Fibroblast of pulmonary artery (primary cell): ENCODE data around the gene GPSM1.

ENCODE experiments used
- DNase-seq: peaks from one replicate; pipeline ENCODE4 v3.0.0-alpha.2; 2010; ENCODE audit warnings: low read depth
- H3K4me3 ChIP-seq: replicated peaks from 2 replicates; pipeline ENCODE4 v1.5.1; 2011; ENCODE audit warnings: low read depth, mild to moderate bottlenecking, control low read depth, low read length, moderate library complexity
- TF ChIP-seq, protein P1 (sequence below): IDR thresholded peaks from 2 replicates; pipeline ENCODE4 v1.5.1; 2011; ENCODE audit warnings: mild to moderate bottlenecking, control low read depth, low read length, inconsistent platforms; ENCODE audit errors: missing control alignments

GPSM1 gene

DNA sequence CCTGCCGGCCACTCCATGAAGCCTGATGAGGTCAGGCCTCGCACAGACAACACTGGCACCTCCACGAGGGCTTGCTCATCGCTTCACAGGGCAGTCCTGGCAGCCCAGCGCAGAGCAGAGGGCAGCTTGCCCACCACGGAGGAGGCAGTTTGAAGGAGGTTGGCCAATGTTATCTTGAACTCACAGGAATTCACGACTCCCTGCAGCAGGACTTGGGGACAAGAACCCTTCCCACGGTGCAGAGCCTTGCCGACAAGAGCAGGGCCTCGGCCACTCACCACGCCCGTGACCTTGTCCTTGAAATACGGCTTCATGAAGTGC, 67.6 kb downstream of the GPSM1 start:
- no peak for DNase-seq
- TF ChIP-seq, protein P1, sequence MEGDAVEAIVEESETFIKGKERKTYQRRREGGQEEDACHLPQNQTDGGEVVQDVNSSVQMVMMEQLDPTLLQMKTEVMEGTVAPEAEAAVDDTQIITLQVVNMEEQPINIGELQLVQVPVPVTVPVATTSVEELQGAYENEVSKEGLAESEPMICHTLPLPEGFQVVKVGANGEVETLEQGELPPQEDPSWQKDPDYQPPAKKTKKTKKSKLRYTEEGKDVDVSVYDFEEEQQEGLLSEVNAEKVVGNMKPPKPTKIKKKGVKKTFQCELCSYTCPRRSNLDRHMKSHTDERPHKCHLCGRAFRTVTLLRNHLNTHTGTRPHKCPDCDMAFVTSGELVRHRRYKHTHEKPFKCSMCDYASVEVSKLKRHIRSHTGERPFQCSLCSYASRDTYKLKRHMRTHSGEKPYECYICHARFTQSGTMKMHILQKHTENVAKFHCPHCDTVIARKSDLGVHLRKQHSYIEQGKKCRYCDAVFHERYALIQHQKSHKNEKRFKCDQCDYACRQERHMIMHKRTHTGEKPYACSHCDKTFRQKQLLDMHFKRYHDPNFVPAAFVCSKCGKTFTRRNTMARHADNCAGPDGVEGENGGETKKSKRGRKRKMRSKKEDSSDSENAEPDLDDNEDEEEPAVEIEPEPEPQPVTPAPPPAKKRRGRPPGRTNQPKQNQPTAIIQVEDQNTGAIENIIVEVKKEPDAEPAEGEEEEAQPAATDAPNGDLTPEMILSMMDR: no peak
- no peak overlapping the region for H3K4me3 ChIP-seq

DNA sequence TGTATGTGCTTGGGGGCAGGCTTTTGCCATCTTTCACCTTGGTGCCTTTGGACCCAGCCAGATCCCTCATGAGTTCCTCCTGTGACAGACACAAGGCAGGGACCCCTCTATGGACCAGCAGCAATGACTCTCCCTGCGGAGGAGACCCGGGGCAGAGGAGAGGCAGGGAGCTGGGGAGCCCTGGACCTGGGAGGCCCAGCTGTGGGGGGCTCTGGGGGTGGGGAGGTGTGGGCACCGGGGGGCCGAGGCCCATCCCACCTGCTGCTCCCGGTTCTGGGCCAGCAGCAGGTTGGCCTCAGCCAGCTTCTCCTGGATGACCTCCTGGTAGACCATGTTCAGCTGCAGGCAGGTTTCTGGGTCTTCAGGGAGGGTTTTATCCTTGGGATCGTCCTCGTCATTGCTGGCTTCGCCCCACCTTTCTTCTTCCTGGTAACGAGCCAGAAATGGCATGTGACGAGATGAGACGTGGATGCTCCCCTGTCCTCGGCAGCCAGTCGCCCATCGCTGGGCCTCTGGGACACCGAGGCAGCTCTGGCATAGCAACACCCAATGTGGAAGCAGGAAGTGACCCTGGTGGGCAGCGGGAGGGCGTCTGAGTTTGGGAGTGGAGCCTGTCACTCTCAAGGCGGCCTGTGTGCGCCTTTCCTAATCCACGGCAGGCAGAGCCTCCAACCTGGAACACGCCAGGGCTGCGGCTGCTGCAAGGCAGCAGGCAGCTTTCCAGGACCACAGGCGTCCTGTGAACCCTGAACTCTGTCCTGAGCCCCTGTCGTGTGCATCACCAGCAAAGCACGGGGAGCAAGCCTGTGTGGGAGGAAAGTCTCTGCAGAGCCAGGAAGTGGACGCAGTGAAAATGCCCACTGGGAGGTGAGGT, 68.2 kb downstream of the GPSM1 start:
- TF ChIP-seq, protein P1: no peak

DNA sequence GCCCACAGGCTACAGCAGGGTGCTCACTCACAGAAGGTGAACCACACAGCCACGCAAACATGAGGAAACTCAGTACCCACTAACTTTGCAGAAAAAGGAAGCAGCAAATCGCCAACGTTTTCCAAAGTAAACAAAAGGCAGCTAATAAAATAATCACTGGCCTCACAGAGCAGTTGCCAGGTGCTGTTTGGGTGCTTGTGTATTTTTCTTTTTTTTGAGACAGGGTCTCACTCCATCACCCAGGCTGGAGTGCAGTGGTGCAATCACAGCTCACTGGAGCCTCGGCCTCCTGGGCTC, 68.8 kb downstream of the GPSM1 start:
- TF ChIP-seq, protein P1: no peak
- DNase-seq: no peak

More for the DNA sequence above, 68.2 kb downstream of the GPSM1 start:
- no peak for DNase-seq
- H3K4me3 ChIP-seq: no peak overlapping the region

DNA sequence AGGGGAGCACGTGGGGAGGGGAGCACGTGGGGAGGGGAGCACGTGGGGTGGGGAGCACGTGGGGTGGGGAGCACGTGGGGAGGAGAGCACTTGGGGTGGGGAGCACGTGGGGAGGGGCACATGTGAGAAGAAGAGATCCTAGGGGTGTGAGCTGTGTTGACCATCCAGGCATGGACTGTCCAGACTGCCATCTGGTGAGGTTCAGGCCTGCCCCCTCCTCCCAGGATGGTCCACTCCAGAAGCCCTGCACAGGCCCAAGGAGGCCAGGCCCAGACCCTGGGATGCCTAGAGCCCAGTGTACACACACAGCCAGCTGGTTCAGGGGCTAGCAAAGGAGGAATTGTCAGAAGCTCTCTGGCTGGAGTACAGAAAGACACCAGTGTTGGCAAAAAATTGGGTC, 70.3 kb downstream of the GPSM1 start:
- no peak for DNase-seq
- TF ChIP-seq, protein P1: no peak
- H3K4me3 ChIP-seq: no peak overlapping the region

More for the DNA sequence above, 68.8 kb downstream of the GPSM1 start:
- no peak overlapping the region for H3K4me3 ChIP-seq

DNA sequence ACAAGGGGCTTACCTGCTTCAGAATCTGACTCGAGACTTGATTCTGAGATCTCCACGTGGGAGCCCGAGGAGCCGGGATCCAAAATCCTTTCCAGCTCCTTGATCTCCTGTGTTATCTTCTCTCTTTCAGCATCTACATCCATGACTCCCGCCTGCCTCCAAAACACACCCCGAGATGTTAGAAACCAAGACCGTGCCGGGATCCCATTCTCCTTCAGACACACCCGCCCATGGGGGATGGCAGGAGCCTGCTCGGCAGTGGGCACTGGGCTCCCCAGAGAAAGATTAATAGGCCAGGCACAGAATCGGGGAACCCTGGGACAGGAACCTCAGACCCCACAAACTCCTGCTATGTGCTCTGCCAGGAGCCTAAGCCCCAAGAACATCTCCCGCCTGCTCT, 70.9 kb downstream of the GPSM1 start:
- TF ChIP-seq, protein P1: no peak
- peak overlapping the region; percentile 76 for H3K4me3 ChIP-seq
- no peak for DNase-seq

DNA sequence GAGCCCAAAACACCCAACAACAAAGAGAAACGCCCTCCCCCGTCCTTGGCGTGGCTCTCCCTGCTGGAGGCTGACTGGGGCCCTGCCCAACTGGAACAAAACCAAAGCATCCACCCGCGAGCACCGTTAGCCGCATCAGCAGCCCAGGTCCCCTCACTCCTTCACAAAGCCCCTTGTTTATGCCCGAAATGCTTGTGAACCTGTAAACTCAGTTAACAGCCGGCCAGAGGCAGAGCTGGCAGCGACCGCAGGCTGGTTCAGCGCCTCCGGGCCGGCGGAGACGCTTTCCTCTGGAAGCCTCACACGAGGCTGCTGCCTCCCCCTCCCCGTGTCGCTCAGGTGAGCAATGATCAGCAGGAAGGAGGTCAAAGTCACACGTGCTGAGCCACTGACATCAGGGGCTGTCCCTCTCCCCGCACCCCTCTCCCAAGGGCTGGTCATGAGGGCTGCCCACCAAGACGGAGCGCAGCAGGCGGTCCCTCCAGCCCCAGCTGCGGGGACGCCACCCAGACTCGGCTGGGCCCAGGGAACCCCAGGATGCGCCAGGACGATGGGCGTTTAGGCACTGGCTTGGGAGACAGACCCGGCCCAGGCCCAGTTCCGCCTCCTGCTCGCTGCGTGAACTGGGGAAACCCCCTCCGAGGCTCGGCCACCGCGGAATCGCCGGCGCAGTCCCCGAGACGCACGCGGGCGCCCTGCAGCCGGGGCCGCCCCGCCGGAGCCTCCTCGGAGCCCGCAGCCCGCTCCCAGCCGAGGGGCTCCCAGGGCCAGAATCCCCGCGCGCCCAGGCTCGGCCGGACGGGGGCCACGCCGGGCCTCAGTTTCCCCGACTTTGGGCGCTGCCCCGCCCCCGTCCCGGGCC, 72.1 kb downstream of the GPSM1 start:
- H3K4me3 ChIP-seq: peak overlapping the region; percentile 76
- TF ChIP-seq, protein P1: no peak
- peak; percentile 22 for DNase-seq
